Ovary (tissue), 9 donors: ENCODE measurements around the gene TMEM14C. TPM values are rescaled to one million over a fixed set of nuclear protein-coding genes. Genes with fewer than 3 reads are reported as not detected.
A peak's percentile ranks its signal among the peaks of the same experiment; 100 is the strongest.
"Not testable (repeated sequence)": the region's sequence is repeated elsewhere in the genome, so short reads cannot be mapped to it uniquely, and the experiment has no call there.

ENCODE experiments used
- DNase-seq, 5 donors: peaks; one replicate each; pipeline ENCODE4 v3.0.0-alpha.2; 2019 to 2020
- H3K27ac ChIP-seq, 2 donors: fragments of 200-600 bp; one replicate each; pipeline versions ENCODE4 v1.5.1 to v1.8.0; 2019 to 2022
- H3K27me3 ChIP-seq: fragments of 200-600 bp; one replicate; pipeline ENCODE4 v1.8.0; 2022
- H3K36me3 ChIP-seq: fragments of 200-600 bp; sonication (generic); one replicate; pipeline ENCODE4 v1.5.1; 2019
- H3K4me1 ChIP-seq: one replicate; pipeline ENCODE4 v1.8.1; 2013; ENCODE audit warnings: mild to moderate bottlenecking, moderate library complexity; ENCODE audit not compliant: insufficient read depth
- H3K4me3 ChIP-seq: fragments of 200-600 bp; sonication (generic); one replicate; pipeline ENCODE4 v1.5.1; 2017
- H3K9me3 ChIP-seq, 2 donors: fragments of 200-600 bp in 1 of 2; sonication (generic) in 1 of 2; one replicate each; pipeline versions ENCODE4 v1.5.1 to v1.8.1; 2013 to 2019; ENCODE audit warnings: mild to moderate bottlenecking in 1 of 2, moderate library complexity in 1 of 2
- CTCF ChIP-seq, 3 donors: fragments of 450-650 bp in 2 of 3; fragments of 200-600 bp in 1 of 3; IDR thresholded peaks; one replicate each; pipeline versions ENCODE4 v1.5.1 to v1.8.0; 2016 to 2022; ENCODE audit warnings: antibody characterized with exemption in 3 of 3, mild to moderate bottlenecking in 1 of 3
- EP300 ChIP-seq: sonication (generic); formaldehyde crosslinking; IDR thresholded peaks from one replicate; pipeline ENCODE4 v1.6.1; 2017; ENCODE audit warnings: antibody characterized with exemption
- POLR2A ChIP-seq: fragments of 450-650 bp; IDR thresholded peaks from one replicate; pipeline ENCODE4 v1.6.1; 2017; ENCODE audit warnings: antibody characterized with exemption, mild to moderate bottlenecking, moderate library complexity
- WGBS, 3 donors: extraction: QIAGEN DNeasy Blood & Tissue Kit in 1 of 3; methylation state at CpG; one replicate each; pipeline versions ENCODE4 v1.1.5 to v1.1.7; 2013 to 2017; 5-methylcytosine and 5-hydroxymethylcytosine counted together
- intact Hi-C, 4 donors: fragments of 100-400 bp; cut with DNase I; formaldehyde crosslinking; loops; one replicate each; pipeline versions ENCODE4 v1.11.0 to v1.15.1; 2022 to 2023
- polyA plus RNA-seq, 2 donors: library from polyadenylated mRNA; stranded (reverse); fragments of 200-250 nt in 1 of 2; fragments of 350-450 nt in 1 of 2; fragmentation: Illumina TruSeq in 1 of 2; extraction: RNeasy Lipid Tissue Mini Kit (QIAGEN cat#74804) in 1 of 2; gene quantifications; one replicate each; pipeline ENCODE4 v1.2.3, GENCODE V29; 2013 to 2014
- total RNA-seq, 7 donors: library from RNA; depleted of rRNA in 2 of 7; stranded (reverse); fragments of >200 nt in 2 of 7; fragmentation: NEBNext Ultra II Directional in 3 of 7; extraction: Animal tissue kit (Norgen Biotek cat#: 25700) in 3 of 7; gene quantifications; one replicate each; pipeline versions ENCODE4 v1.1.0 to v1.2.4, GENCODE V29; 2016 to 2023
- donor health status: DM: no; HTN: no; CAD: no; lungs with moderate emphysema.
- donor health status: DM: no; HTN: no; CAD: no.
- donor health status: Bipolar disorder and iron deficiency.
- donor health status: DM: yes; HTN: yes; CAD: no.
- donor health status: DM: no; HTN: no; CAD: no.
- donor health status: DM: yes; HTN: yes; CAD: no.

TMEM14C gene
- total and polyA plus RNA-seq, 9 donors: 92.8 to 207 (median 101) TPM

GRCh38 chr6:10719296-10719963 is 3.4 kb upstream of the TMEM14C start:
- no peak for TF ChIP-seq CTCF (IDR thresholded peaks at IDR 0.05)
- no peak for TF ChIP-seq EP300
- no peak for TF ChIP-seq POLR2A
- 71 to 82% (median 76%) methylated on average over 8 of the region's 8 CpGs for WGBS, 3 donors
- intact Hi-C loops: no loop called here
- Histone ChIP-seq H3K27ac (peak overlapping the region in 1 of 2 donors; percentile 80), H3K4me1 (peaks cover 5% of the 10 kb centered on the region), H3K36me3 (no peaks in the 10 kb centered on the region), H3K27me3 (no peaks in the 10 kb centered on the region), H3K9me3 (no peaks in the 10 kb centered on the region), H3K4me3 (peak overlapping the region; percentile 47)
- peak in 1 of 5 donors; percentile 18 for DNase-seq

- H3K9me3 ChIP-seq: no peaks in the 10 kb centered on the region
- no peaks in the 10 kb centered on the region for H3K27me3 ChIP-seq
- H3K4me3 ChIP-seq: peak overlapping the region; percentile 47
- DNase-seq: peak; percentile 50 to 68 (median 60)
- 18 to 81% (median 37%) methylated on average over 19 to 21 of the region's 21 CpGs for WGBS, 3 donors
- intact Hi-C loops: no loop called here
- H3K36me3 ChIP-seq: no peaks in the 10 kb centered on the region
- H3K27ac ChIP-seq: peak overlapping the region; percentile 75 to 80
- TF ChIP-seq POLR2A (no peak), CTCF (IDR thresholded peaks at IDR 0.05) (no peak), EP300 (no peak)
- peaks cover 10% of the 10 kb centered on the region for H3K4me1 ChIP-seq
Measured at GRCh38 chr6:10719964-10720264, 3.0 kb upstream of the TMEM14C start.

DNA sequence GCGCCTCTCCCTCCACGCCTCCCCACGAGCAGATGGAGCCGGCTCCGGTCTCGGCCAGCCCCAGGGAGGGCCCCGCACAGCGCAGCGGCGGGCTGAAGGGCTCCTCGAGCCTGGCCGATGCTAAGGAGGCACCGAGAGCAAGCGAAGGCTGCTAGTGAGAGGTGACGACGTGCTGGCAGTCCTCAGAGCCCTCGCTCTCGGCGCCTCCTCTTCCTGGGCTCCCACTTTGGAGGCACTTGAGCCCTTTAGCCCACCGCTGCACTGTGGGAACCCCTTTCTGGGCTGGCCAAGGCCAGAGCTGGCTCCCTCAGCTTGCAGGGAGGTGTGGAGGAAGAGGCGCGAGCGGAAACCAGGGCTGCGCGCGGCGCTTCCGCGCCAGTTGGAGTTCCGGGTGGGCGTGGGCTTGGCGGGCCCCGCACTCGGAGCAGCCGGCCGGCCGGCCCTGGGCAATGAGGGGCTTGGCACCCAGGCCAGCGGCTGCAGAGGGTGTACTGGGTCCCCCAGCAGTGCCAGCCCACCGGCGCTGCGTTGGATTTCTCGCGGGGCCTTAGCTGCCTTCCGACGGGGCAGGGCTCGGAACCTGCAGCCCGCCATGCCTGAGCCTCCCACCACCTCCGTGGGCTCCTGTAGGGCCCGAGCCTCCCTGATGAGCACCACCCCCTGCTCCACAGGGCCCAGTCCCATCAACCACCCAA is 2.5 kb upstream of the TMEM14C start:
- H3K4me3 ChIP-seq: peak overlapping the region; percentile 47
- peaks cover 10% of the 10 kb centered on the region for H3K4me1 ChIP-seq
- 28 to 67% (median 29%) methylated on average over 23 to 49 of the region's 49 CpGs for WGBS, 3 donors
- peak; percentile 31 to 76 (median 54) for DNase-seq
- peak overlapping the region; percentile 75 to 80 for H3K27ac ChIP-seq
- no peak for TF ChIP-seq POLR2A
- TF ChIP-seq CTCF (IDR thresholded peaks at IDR 0.05): no peak
- no peak for TF ChIP-seq EP300
- H3K9me3 ChIP-seq: no peaks in the 10 kb centered on the region
- intact Hi-C loops: no loop called here
- H3K36me3 ChIP-seq: no peaks in the 10 kb centered on the region
- no peaks in the 10 kb centered on the region for H3K27me3 ChIP-seq

DNA sequence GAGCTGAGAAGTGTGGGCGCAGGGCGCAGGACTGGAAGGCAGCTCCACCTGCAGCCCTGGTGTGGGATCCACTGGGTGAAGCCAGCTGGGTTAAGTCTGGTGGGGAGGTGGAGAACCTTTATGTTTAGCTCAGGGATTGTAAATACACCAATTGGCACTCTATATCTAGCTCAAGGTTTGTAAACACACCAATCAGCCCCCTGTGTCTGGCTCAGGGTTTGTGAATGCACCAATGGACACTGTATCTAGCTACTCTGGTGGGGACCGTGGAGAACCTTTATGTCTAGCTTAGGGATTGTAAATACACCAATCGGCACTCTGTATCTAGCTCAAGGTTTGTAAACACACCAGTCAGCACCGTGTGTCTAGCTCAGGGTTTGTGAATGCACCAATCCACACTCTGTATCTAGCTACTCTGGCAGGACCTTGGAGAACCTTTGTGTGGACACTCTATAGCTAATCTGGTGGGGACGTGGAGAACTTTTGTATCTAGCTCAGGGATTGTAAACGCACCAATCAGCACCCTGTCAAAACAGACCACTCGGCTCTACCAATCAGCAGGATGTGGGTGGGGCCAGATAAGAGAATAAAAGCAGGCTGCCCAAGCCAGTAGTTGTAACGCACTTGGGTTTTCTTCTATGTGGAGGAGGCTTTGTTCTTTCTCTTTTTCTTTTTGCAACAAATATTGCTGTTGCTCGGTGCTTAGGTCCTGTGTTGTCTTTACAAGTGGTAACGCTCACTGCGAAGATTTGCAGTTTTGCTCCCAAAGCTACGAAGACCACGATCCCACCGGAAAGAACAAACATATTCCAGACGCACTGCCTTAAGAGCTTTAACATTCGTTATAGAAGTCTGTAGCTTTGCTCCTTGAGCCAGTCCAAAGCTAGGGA is 1.7 kb upstream of the TMEM14C start:
- H3K27me3 ChIP-seq, intact Hi-C loops, H3K36me3 ChIP-seq, DNase-seq, H3K9me3 ChIP-seq: not testable (repeated sequence)
- H3K4me1 ChIP-seq: peaks cover 10% of the 10 kb centered on the region
- peak overlapping the region; percentile 47 for H3K4me3 ChIP-seq
- 79 to 84% (median 84%) methylated on average over 17 of the region's 17 CpGs for WGBS, 3 donors
- peak overlapping the region; percentile 75 to 80 for H3K27ac ChIP-seq
